ENCODE measurements around the gene ALX4. TPM values are rescaled to one million over a fixed set of nuclear protein-coding genes. Genes with fewer than 3 reads are reported as not detected.
A peak's percentile ranks its signal among the peaks of the same experiment; 100 is the strongest.

Gene ALX4
- not detected for total RNA-seq

- H3K27ac ChIP-seq, result no peak within 1 kb of the TSS
- DNase-seq (ENCODE audit: extremely low spot score in 2 of 2), result no peak
- H3K27me3 ChIP-seq, result peaks cover 13% of the 10 kb centered on the region
Observed at GRCh38 chr11:44309478-44310205, at the start of gene ALX4. Gene ALX4, minus strand, starts transcription at chr11:44310139. Its CDS starts 77 bp downstream, at chr11:44310062.

DNA sequence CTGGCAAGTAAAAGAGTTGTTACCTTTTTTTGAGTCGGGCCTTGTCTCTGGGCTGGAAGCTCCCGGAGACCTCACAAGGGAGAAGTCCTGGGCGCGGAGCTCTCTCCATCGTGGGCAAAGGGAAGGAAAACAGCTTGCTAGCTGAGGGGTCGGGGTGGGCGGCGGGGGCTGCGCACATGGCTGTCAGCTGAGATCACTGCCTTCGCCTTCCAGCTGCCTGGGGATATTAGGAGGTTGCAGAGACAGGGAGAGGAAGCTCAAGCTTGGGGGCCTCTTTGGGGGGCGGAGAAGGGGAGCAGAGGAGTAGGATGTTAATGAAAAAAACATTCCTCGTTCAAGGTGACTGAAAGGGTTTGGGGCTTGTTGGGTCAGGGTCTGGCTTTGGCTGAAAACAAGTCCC is 49.2 kb upstream of the ALX4 start:
- Histone ChIP-seq H3K36me3 (no peaks in the 10 kb centered on the region), H3K27me3 (no peaks in the 10 kb centered on the region), H3K4me1 (no peaks in the 10 kb centered on the region), H3K4me3 (no peak overlapping the region), H3K9me3 (no peaks in the 10 kb centered on the region), H3K27ac (no peak overlapping the region)
- no peak for DNase-seq (ENCODE audit: extremely low spot score in 2 of 2)
- TF ChIP-seq POLR2A (IDR thresholded peaks at IDR 0.05), result no peak
- no peak for TF ChIP-seq POLR2AphosphoS5 (IDR thresholded peaks at IDR 0.05; ENCODE audit: insufficient read depth in 1 of 2, low read depth in 1 of 2)
- TF ChIP-seq, protein P1, sequence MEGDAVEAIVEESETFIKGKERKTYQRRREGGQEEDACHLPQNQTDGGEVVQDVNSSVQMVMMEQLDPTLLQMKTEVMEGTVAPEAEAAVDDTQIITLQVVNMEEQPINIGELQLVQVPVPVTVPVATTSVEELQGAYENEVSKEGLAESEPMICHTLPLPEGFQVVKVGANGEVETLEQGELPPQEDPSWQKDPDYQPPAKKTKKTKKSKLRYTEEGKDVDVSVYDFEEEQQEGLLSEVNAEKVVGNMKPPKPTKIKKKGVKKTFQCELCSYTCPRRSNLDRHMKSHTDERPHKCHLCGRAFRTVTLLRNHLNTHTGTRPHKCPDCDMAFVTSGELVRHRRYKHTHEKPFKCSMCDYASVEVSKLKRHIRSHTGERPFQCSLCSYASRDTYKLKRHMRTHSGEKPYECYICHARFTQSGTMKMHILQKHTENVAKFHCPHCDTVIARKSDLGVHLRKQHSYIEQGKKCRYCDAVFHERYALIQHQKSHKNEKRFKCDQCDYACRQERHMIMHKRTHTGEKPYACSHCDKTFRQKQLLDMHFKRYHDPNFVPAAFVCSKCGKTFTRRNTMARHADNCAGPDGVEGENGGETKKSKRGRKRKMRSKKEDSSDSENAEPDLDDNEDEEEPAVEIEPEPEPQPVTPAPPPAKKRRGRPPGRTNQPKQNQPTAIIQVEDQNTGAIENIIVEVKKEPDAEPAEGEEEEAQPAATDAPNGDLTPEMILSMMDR (IDR thresholded peaks at IDR 0.05), result no peak
- intact Hi-C loops (cut with DNase I), result no loop called here

More at GRCh38 chr11:44309478-44310205, at the start of gene ALX4:
- Histone ChIP-seq H3K36me3 (no peaks in the 10 kb centered on the region), H3K9me3 (no peaks in the 10 kb centered on the region), H3K4me1 (peaks cover 35% of the 10 kb centered on the region), H3K4me3 (peak within 1 kb of the TSS; percentile 22 to 30)
- TF ChIP-seq POLR2A (IDR thresholded peaks at IDR 0.05) (no peak), POLR2AphosphoS5 (IDR thresholded peaks at IDR 0.05; ENCODE audit: insufficient read depth in 1 of 2, low read depth in 1 of 2) (no peak)
- TF ChIP-seq, protein P1 (IDR thresholded peaks at IDR 0.05), result no peak
- intact Hi-C loops (cut with DNase I), result no loop called here

GRCh38 chr11:44358713-44359112 is 48.8 kb upstream of the ALX4 start:
- no peaks in the 10 kb centered on the region for H3K9me3 ChIP-seq
- intact Hi-C loops (cut with DNase I), result no loop called here
- TF ChIP-seq POLR2A (IDR thresholded peaks at IDR 0.05) (no peak), POLR2AphosphoS5 (IDR thresholded peaks at IDR 0.05; ENCODE audit: insufficient read depth in 1 of 2, low read depth in 1 of 2) (no peak)
- TF ChIP-seq, protein P1 (IDR thresholded peaks at IDR 0.05), result no peak
- no peak overlapping the region for H3K4me3 ChIP-seq
- DNase-seq (ENCODE audit: extremely low spot score in 2 of 2), result no peak
- no peak overlapping the region for H3K27ac ChIP-seq
- no peaks in the 10 kb centered on the region for H3K27me3 ChIP-seq
- H3K4me1 ChIP-seq, result no peaks in the 10 kb centered on the region
- no peaks in the 10 kb centered on the region for H3K36me3 ChIP-seq

DNA sequence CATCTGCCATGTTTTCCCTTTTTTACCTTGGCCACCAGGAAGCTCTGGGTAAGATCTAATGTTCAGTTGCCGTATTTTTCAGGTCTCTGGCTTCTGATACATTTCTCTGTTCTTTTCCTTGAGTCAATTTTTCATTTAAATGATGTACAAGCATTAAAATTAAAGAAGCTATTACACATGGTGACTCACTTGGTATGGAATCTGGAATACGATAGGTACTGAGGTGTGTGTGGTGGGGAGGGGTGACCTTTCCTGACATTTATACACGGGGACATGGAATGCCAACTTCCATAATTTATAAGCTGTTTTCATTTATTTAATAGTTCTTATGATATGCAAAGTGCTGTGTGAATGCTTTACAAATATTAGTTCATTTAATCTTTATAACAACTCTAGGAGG is 47.8 kb upstream of the ALX4 start:
- Histone ChIP-seq H3K9me3 (no peaks in the 10 kb centered on the region), H3K27me3 (no peaks in the 10 kb centered on the region), H3K4me1 (no peaks in the 10 kb centered on the region), H3K27ac (no peak overlapping the region), H3K36me3 (no peaks in the 10 kb centered on the region), H3K4me3 (no peak overlapping the region)
- intact Hi-C loops (cut with DNase I), result no loop called here
- TF ChIP-seq POLR2A (IDR thresholded peaks at IDR 0.05) (no peak), POLR2AphosphoS5 (IDR thresholded peaks at IDR 0.05; ENCODE audit: insufficient read depth in 1 of 2, low read depth in 1 of 2) (no peak)
- TF ChIP-seq, protein P1 (IDR thresholded peaks at IDR 0.05), result no peak
- no peak for DNase-seq (ENCODE audit: extremely low spot score in 2 of 2)

DNA sequence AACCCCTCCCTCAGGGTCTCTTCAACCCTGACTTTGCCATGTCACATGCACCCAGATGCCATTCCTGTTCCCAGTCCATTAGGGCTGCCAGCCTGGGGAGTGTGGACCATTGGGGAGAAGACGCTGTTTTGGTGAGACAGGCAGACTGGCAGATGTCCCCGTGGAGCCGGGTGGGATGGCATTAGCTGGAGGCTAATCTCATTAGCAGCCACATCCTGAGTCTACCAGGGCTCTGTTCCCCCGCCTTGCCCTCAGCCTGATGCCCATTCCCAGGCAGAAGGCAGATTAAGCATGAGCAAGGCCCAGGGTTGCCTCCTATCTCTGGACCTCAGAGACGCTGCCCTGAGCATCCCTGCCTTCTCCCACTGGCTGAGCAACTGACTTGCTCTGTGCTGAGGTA is 46.4 kb upstream of the ALX4 start:
- DNase-seq (ENCODE audit: extremely low spot score in 2 of 2), result no peak
- no peak overlapping the region for H3K4me3 ChIP-seq
- no peaks in the 10 kb centered on the region for H3K9me3 ChIP-seq
- H3K4me1 ChIP-seq, result no peaks in the 10 kb centered on the region
- no peak overlapping the region for H3K27ac ChIP-seq
- TF ChIP-seq, protein P1 (IDR thresholded peaks at IDR 0.05), result no peak
- TF ChIP-seq POLR2A (IDR thresholded peaks at IDR 0.05), result no peak
- TF ChIP-seq POLR2AphosphoS5 (IDR thresholded peaks at IDR 0.05; ENCODE audit: insufficient read depth in 1 of 2, low read depth in 1 of 2), result no peak
- intact Hi-C loops (cut with DNase I), result no loop called here
- H3K36me3 ChIP-seq, result no peaks in the 10 kb centered on the region
- no peaks in the 10 kb centered on the region for H3K27me3 ChIP-seq
